Effector memory CD4-positive, alpha-beta T cell (primary cell): Measurements from ENCODE around the gene DEAF1.
A peak's percentile ranks its signal among the peaks of the same experiment; 100 is the strongest.

Experiments used
- DNase-seq, 3 donors: peaks; one replicate each; pipeline ENCODE4 v3.0.0-alpha.2; 2020
- H3K27ac ChIP-seq: 2 replicates; pipeline ENCODE4 v1.7.0; 2013; ENCODE audit warnings: mild to moderate bottlenecking, low read length, moderate library complexity; ENCODE audit not compliant: insufficient read depth, poor library complexity, severe bottlenecking
- H3K27me3 ChIP-seq: replicated peaks from 2 replicates; pipeline ENCODE4 v1.7.0; 2013; ENCODE audit warnings: mild to moderate bottlenecking, low read length; ENCODE audit not compliant: insufficient read depth, control insufficient read depth, poor library complexity, severe bottlenecking
- H3K36me3 ChIP-seq: 2 replicates; pipeline ENCODE4 v1.7.0; 2013; ENCODE audit warnings: mild to moderate bottlenecking, low read length, moderate library complexity; ENCODE audit not compliant: control insufficient read depth, insufficient read depth
- H3K4me1 ChIP-seq: 2 replicates; pipeline ENCODE4 v1.7.0; 2013; ENCODE audit warnings: low read length, mild to moderate bottlenecking; ENCODE audit not compliant: control insufficient read depth, insufficient read depth, poor library complexity, severe bottlenecking
- H3K4me3 ChIP-seq: 2 replicates; pipeline ENCODE4 v1.7.0; 2013; ENCODE audit warnings: low read length, low read depth, mild to moderate bottlenecking; ENCODE audit not compliant: insufficient read depth, poor library complexity, severe bottlenecking
- H3K9me3 ChIP-seq: 2 replicates; pipeline ENCODE4 v1.7.0; 2013; ENCODE audit warnings: mild to moderate bottlenecking, low read length, moderate library complexity; ENCODE audit not compliant: control insufficient read depth

DEAF1 gene

GRCh38 chr11:727859-728748 is 33.1 kb upstream of the DEAF1 start:
- H3K27me3 ChIP-seq = no peaks in the 10 kb centered on the region
- H3K9me3 ChIP-seq = no peaks in the 10 kb centered on the region
- no peak overlapping the region for H3K4me3 ChIP-seq
- peaks cover 27% of the 10 kb centered on the region for H3K4me1 ChIP-seq
- peak; percentile 63 to 75 (median 67) for DNase-seq
- no peaks in the 10 kb centered on the region for H3K36me3 ChIP-seq
- no peak overlapping the region for H3K27ac ChIP-seq

DNA sequence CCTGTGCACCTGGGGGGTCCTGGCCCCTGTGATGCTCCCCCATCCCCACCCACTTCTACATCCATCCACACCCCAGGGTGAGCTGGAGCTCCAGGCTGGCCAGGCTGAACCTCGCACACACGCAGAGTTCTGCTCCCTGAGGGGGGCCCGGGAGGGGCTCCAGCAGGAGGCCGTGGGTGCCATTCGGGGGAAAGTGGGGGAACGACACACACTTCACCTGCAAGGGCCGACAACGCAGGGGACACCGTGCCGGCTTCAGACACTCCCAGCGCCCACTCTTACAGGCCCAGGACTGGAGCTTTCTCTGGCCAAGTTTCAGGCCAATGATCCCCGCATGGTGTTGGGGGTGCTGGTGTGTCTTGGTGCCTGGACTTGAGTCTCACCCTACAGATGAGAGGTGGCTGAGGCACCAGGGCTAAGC is 32.3 kb upstream of the DEAF1 start:
- H3K4me3 ChIP-seq = no peak overlapping the region
- no peak for DNase-seq
- peaks cover 33% of the 10 kb centered on the region for H3K4me1 ChIP-seq
- H3K27me3 ChIP-seq = peaks cover 2% of the 10 kb centered on the region
- no peaks in the 10 kb centered on the region for H3K9me3 ChIP-seq
- no peak overlapping the region for H3K27ac ChIP-seq
- no peaks in the 10 kb centered on the region for H3K36me3 ChIP-seq

DNA sequence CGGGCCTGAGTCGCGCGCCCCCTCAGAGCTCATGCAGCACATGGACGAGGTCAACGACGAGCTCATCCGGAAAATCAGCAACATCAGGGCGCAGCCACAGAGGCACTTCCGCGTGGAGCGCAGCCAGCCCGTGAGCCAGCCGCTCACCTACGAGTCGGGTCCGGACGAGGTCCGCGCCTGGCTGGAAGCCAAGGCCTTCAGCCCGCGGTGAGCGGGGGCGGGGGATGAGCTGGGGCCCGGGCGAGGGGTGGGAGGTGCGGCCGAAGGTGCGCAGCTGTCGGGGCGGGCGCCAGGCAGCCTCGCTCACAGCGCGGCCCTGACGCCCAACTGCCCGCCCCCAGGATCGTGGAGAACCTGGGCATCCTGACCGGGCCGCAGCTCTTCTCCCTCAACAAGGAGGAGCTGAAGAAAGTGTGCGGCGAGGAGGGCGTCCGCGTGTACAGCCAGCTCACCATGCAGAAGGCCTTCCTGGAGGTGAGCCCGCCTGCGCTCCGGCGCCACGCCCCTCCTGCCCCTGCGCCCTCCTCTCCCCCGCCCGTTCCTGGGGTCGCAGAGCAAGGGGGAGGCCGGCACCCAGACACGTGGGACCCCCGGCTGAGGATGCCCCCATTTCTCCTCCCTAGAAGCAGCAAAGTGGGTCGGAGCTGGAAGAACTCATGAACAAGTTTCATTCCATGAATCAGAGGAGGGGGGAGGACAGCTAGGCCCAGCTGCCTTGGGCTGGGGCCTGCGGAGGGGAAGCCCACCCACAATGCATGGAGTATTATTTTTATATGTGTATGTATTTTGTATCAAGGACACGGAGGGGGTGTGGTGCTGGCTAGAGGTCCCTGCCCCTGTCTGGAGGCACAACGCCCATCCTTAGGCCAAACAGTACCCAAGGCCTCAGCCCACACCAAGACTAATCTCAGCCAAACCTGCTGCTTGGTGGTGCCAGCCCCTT is 31.5 kb upstream of the DEAF1 start:
- peaks cover 40% of the 10 kb centered on the region for H3K4me1 ChIP-seq
- H3K27ac ChIP-seq = no peak overlapping the region
- DNase-seq = peak in 2 of 3 donors; percentile 24 to 31
- H3K36me3 ChIP-seq = no peaks in the 10 kb centered on the region
- no peaks in the 10 kb centered on the region for H3K9me3 ChIP-seq
- H3K4me3 ChIP-seq = peak overlapping the region; percentile 57
- peaks cover 7% of the 10 kb centered on the region for H3K27me3 ChIP-seq

DNA sequence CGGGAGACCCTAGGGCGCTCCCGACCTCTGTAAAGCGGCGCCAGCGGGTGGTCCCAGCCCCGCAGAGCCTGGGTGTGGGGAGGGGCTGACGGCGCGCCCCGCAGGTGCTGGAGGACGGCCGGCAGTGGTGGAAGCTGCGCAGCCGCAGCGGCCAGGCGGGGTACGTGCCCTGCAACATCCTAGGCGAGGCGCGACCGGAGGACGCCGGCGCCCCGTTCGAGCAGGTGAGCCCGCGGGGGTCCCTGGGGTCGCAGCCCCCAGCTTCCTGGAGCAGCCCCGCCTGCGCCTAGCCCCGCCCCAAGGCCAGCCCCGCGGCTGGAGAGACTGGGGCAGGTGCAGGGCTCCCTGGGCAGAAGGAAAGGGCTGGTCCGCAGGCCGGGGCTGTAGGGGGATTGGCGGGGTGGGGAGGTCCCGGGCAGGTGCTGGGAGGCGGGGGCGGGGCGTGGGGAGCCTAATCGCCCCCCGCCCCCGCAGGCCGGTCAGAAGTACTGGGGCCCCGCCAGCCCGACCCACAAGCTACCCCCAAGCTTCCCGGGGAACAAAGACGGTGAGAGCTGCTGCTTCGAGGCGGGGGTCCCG is 30.7 kb upstream of the DEAF1 start:
- DNase-seq = no peak
- Histone ChIP-seq H3K36me3 (no peaks in the 10 kb centered on the region), H3K4me1 (peaks cover 47% of the 10 kb centered on the region), H3K27me3 (peaks cover 8% of the 10 kb centered on the region), H3K4me3 (peak overlapping the region; percentile 57), H3K9me3 (no peaks in the 10 kb centered on the region), H3K27ac (no peak overlapping the region)

GRCh38 chr11:724778-725386 is 29.9 kb upstream of the DEAF1 start:
- peaks cover 10% of the 10 kb centered on the region for H3K27me3 ChIP-seq
- no peak for DNase-seq
- no peak overlapping the region for H3K27ac ChIP-seq
- peak overlapping the region; percentile 57 for H3K4me3 ChIP-seq
- H3K4me1 ChIP-seq = peaks cover 47% of the 10 kb centered on the region
- H3K36me3 ChIP-seq = no peaks in the 10 kb centered on the region
- no peaks in the 10 kb centered on the region for H3K9me3 ChIP-seq

GRCh38 chr11:724049-724777 is 29.2 kb upstream of the DEAF1 start:
- Histone ChIP-seq H3K4me1 (peaks cover 47% of the 10 kb centered on the region), H3K36me3 (no peaks in the 10 kb centered on the region), H3K9me3 (no peaks in the 10 kb centered on the region), H3K4me3 (no peak overlapping the region), H3K27ac (no peak overlapping the region), H3K27me3 (peaks cover 10% of the 10 kb centered on the region)
- DNase-seq = no peak

- Histone ChIP-seq H3K27me3 (peaks cover 10% of the 10 kb centered on the region), H3K9me3 (no peaks in the 10 kb centered on the region), H3K36me3 (no peaks in the 10 kb centered on the region), H3K4me3 (no peak overlapping the region), H3K27ac (no peak overlapping the region), H3K4me1 (peaks cover 47% of the 10 kb centered on the region)
- no peak for DNase-seq
These were observed 28.3 kb upstream of the DEAF1 start for GRCh38 chr11:723120-723883.

GRCh38 chr11:722346-722811 is 27.4 kb upstream of the DEAF1 start:
- Histone ChIP-seq H3K4me1 (peaks cover 41% of the 10 kb centered on the region), H3K36me3 (no peaks in the 10 kb centered on the region), H3K27ac (no peak overlapping the region), H3K9me3 (no peaks in the 10 kb centered on the region), H3K4me3 (peak overlapping the region; percentile 35), H3K27me3 (peaks cover 10% of the 10 kb centered on the region)
- no peak for DNase-seq
